Measurements from ENCODE around the gene SCPEP1.

The SCPEP1 gene

DNA sequence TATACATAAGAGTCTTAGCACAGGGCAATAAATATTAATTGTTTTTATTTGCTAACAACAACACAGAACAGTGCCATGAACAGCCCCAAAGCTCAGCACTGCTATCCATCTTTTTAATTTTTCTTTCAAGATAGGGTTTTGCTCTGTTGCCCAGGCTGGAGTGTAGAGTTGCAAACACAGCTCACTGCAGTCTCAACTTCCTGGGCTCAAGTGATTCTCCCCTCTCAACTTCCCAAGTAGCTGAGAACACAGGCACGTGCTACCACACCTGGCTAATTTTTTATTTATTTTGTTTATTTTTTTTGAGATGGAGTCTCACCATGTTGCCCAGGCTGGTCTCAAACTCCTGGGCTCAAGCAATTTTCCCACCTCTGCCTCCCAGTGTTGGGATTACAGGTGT, 59.5 kb downstream of the SCPEP1 start:
- no peak for ATAC-seq (ENCODE audit: low read depth)
- TF ChIP-seq, protein P1, sequence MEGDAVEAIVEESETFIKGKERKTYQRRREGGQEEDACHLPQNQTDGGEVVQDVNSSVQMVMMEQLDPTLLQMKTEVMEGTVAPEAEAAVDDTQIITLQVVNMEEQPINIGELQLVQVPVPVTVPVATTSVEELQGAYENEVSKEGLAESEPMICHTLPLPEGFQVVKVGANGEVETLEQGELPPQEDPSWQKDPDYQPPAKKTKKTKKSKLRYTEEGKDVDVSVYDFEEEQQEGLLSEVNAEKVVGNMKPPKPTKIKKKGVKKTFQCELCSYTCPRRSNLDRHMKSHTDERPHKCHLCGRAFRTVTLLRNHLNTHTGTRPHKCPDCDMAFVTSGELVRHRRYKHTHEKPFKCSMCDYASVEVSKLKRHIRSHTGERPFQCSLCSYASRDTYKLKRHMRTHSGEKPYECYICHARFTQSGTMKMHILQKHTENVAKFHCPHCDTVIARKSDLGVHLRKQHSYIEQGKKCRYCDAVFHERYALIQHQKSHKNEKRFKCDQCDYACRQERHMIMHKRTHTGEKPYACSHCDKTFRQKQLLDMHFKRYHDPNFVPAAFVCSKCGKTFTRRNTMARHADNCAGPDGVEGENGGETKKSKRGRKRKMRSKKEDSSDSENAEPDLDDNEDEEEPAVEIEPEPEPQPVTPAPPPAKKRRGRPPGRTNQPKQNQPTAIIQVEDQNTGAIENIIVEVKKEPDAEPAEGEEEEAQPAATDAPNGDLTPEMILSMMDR (IDR thresholded peaks at IDR 0.05; ENCODE audit: poor library complexity, severe bottlenecking) = no peak
- Histone ChIP-seq H3K36me3 (ENCODE audit: low read depth) (no peaks in the 10 kb centered on the region), H3K4me1 (ENCODE audit: insufficient read depth, poor library complexity, severe bottlenecking) (peaks cover 6% of the 10 kb centered on the region), H3K4me3 (ENCODE audit: severe bottlenecking) (no peak overlapping the region), H3K27me3 (ENCODE audit: insufficient read depth, poor library complexity, severe bottlenecking) (no peaks in the 10 kb centered on the region), H3K27ac (ENCODE audit: poor library complexity, severe bottlenecking) (no peak overlapping the region), H3K9me3 (ENCODE audit: severe bottlenecking) (no peaks in the 10 kb centered on the region)
- DNase-seq (ENCODE audit: low spot score) = no peak

DNA sequence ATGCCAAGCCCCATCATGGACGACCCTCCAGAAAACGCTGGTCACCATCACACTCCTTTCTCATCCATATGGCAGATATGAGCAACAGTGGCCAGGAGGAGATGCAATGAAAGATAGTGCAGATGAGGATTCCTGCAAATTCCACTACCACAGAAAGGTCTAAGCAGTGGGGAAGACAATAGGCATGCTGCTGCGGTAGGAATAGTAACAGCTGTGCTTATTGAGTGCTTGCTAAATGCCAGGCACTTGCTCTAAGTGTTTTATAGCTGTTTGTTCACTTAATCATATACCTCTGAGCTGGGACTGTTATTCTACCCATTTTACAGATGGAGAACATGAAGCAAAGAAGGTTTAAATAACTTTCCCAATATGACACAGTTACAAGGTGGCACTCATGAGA, 60.6 kb downstream of the SCPEP1 start:
- Histone ChIP-seq H3K27me3 (ENCODE audit: insufficient read depth, poor library complexity, severe bottlenecking) (no peaks in the 10 kb centered on the region), H3K4me3 (ENCODE audit: severe bottlenecking) (no peak overlapping the region), H3K36me3 (ENCODE audit: low read depth) (no peaks in the 10 kb centered on the region), H3K4me1 (ENCODE audit: insufficient read depth, poor library complexity, severe bottlenecking) (peaks cover 6% of the 10 kb centered on the region), H3K9me3 (ENCODE audit: severe bottlenecking) (no peaks in the 10 kb centered on the region), H3K27ac (ENCODE audit: poor library complexity, severe bottlenecking) (no peak overlapping the region)
- ATAC-seq (ENCODE audit: low read depth) = no peak
- no peak for DNase-seq (ENCODE audit: low spot score)
- TF ChIP-seq, protein P1 (IDR thresholded peaks at IDR 0.05; ENCODE audit: poor library complexity, severe bottlenecking) = no peak

DNA sequence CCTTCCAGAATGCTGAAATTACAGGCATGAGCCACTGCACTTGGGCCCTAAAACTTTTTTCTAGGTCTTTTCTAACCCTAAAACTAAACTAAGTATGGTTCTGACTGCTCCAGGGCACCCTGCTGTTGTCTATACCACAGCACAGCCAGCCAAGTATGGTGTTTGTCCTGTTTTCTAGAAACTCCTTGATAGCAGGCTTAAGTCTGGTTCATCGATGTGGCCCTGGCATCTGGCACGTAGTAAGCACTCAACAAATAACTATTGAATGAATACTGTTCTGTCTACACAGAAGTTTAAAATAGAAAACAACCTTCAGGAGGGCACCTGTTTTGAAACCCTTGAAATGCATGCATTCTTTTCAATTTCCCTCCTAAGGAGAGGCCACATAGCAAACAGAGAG, 62.6 kb downstream of the SCPEP1 start:
- ATAC-seq (ENCODE audit: low read depth) (no peak), DNase-seq (ENCODE audit: low spot score) (no peak)
- TF ChIP-seq, protein P1 (IDR thresholded peaks at IDR 0.05; ENCODE audit: poor library complexity, severe bottlenecking) = no peak
- Histone ChIP-seq H3K36me3 (ENCODE audit: low read depth) (no peaks in the 10 kb centered on the region), H3K4me3 (ENCODE audit: severe bottlenecking) (no peak overlapping the region), H3K27me3 (ENCODE audit: insufficient read depth, poor library complexity, severe bottlenecking) (no peaks in the 10 kb centered on the region), H3K27ac (ENCODE audit: poor library complexity, severe bottlenecking) (no peak overlapping the region), H3K4me1 (ENCODE audit: insufficient read depth, poor library complexity, severe bottlenecking) (peaks cover 6% of the 10 kb centered on the region), H3K9me3 (ENCODE audit: severe bottlenecking) (no peaks in the 10 kb centered on the region)

DNA sequence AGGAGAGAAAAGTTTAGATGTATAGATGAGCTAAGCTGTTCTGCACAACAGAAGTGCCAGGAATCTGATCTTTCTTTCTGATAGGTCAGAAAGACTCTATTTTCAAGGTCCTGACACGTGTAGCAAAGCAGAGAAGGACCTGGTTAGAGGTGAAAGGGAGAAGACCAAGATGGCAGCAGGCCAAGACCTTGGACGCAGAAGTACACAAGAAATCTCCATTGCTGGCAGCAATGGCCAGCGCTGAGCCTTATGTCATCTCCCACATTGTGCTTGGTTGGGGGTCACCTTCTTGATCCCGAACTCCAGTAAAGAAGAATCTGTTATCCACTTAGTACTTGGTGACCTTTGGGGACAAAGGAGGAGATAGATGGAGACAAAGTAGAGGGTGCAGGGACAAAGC, 65.3 kb downstream of the SCPEP1 start:
- DNase-seq (ENCODE audit: low spot score) = no peak
- no peaks in the 10 kb centered on the region for H3K9me3 ChIP-seq (ENCODE audit: severe bottlenecking)
- H3K27me3 ChIP-seq (ENCODE audit: insufficient read depth, poor library complexity, severe bottlenecking) = no peaks in the 10 kb centered on the region
- no peak overlapping the region for H3K4me3 ChIP-seq (ENCODE audit: severe bottlenecking)
- TF ChIP-seq, protein P1 (IDR thresholded peaks at IDR 0.05; ENCODE audit: poor library complexity, severe bottlenecking) = no peak
- no peaks in the 10 kb centered on the region for H3K36me3 ChIP-seq (ENCODE audit: low read depth)
- no peak for ATAC-seq (ENCODE audit: low read depth)
- H3K4me1 ChIP-seq (ENCODE audit: insufficient read depth, poor library complexity, severe bottlenecking) = no peaks in the 10 kb centered on the region
- no peak overlapping the region for H3K27ac ChIP-seq (ENCODE audit: poor library complexity, severe bottlenecking)

DNA sequence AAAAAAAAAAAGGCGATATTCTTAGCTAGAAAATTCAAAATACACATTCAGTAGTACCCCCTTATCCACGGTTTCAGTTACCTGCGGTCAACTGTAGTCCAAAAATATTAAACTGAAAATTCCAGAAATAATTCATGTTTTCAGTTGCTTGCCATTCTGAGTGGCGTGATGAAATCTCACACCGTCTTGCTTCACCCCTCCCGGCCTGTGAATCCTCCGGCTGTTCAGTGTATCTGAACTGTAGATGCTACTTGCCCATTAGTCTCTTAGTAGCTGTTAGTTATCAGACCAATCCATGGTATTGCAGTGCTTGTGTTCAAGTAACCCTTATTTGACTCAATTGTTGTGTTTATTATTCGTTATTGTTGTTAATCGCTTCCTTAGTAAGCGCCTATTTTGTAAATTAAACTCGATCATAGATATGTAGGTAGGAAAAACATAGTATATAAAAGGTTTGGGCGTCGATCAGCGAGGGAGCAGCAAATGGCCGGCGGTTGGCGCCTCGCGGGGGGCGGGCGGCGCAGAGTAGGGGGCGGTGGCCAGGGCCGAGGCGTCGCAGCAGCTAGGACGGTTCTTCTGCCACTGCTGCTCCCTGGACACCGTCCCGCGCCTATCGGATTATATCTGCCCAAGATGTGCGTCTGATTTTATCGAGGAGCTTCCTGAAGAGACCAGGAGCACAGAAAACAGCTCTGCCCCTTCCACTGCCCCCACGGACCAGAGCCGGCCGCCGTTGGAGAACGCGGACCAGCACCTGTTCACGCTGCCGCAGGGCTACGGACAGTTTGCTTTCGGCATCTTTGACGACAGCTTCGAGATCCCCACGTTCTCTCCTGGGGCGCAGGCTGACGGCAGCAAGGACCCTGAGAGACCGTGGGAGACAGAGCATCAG, 67.3 kb downstream of the SCPEP1 start:
- DNase-seq (ENCODE audit: low spot score) = no peak
- TF ChIP-seq, protein P1 (IDR thresholded peaks at IDR 0.05; ENCODE audit: poor library complexity, severe bottlenecking) = no peak
- H3K4me3 ChIP-seq (ENCODE audit: severe bottlenecking) = no peak overlapping the region
- H3K36me3 ChIP-seq (ENCODE audit: low read depth) = no peaks in the 10 kb centered on the region
- no peaks in the 10 kb centered on the region for H3K27me3 ChIP-seq (ENCODE audit: insufficient read depth, poor library complexity, severe bottlenecking)
- no peaks in the 10 kb centered on the region for H3K4me1 ChIP-seq (ENCODE audit: insufficient read depth, poor library complexity, severe bottlenecking)
- H3K27ac ChIP-seq (ENCODE audit: poor library complexity, severe bottlenecking) = no peak overlapping the region
- ATAC-seq (ENCODE audit: low read depth) = no peak
- H3K9me3 ChIP-seq (ENCODE audit: severe bottlenecking) = no peaks in the 10 kb centered on the region
